Measurements from ENCODE around the gene TTC28.

Gene TTC28

DNA sequence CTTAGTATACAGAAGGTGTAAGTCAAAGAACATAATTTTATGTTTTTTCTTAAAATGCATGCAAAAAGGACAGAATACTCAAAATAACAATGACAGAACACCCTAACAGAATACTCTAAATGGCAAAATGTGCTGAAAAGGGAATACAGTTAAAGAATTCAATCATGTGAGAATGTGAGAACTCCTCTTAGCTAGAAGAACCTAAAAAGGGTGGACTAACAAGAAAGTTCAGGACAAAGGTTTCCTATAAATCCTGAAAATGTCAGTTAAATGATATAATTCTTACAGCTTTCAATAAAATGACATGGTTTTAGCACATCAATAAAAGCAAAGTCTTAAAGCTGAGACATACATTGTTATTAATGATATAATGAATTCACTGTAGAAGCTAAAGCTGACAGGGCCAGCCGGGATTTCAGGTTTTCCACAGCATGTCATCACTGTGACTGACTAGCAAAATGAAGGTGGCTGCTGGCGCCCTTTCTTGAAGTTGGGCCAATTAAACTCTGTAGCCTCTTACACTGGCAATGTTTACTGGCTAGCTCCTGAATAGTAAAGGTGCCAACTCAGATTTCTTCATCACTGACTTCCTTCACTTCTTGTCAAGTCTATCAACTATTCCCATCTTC is 244.4 kb downstream of the TTC28 start:
- DNase-seq = no peak

DNA sequence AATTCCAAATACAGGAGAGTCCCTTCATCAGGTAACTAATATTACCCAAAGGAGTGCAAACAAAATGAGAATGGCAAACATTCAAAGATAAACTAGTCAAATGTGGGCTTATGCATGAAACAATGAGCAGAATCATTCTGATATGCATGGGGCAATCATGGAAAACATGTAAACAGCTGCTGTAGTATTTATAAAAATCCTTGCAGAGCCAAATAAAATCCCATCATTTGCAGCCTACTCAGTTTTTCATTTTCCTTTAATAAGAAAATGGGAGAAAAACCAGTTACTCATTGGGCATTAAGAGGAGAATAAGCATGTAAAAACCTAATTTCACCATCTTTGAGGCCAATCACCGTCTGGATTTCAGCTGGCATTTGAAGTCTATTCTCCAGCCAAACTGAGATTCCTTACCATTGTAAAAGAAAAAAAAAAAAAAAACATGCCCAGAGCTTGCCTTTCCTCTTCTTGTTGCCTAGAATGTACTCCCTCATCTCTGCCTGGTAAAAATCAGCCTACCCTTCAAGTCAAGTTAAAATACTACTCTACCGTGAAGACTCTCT is 249.1 kb downstream of the TTC28 start:
- no peak for DNase-seq

DNA sequence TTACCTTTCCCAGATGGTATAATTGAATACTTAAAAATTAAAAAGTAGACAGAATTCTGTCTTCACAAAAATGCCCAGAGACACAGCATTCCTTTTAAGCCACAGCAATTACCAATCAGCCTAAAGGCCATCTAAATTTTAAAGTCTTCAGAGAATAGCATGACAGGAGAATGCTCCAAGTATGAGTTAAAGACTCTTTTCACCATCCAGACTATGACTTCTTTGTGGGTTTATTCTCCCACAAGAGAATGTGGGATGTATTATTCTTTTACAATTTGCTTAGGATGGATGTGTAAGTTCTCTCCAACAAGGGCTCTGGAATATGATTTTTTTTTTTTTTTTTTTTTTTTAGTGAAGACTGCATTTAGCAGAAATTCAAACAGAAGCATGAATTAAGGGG is 249.9 kb downstream of the TTC28 start:
- DNase-seq = no peak

GRCh38 chr22:28428271-28428670 is 251.4 kb downstream of the TTC28 start:
- DNase-seq = no peak

GRCh38 chr22:28426346-28427132 is 253.1 kb downstream of the TTC28 start:
- no peak for DNase-seq

DNA sequence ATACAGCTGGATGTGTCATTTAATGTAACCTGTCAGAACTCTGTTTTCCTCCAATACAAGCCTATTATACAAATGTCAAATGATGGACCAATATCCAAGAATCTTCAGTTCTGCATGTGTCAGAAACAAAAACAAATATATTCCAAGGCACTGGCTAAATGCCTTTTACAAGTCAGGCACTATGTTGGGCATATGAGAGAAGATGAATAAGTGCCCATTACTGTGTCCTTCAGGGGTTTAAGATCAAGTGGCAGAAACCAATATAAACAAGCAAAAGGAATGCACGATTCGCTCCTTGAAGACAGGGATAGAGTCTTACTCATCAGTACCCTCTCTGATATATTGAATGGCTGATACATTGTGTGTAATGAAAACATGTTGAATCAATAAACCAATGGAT is 254.4 kb downstream of the TTC28 start:
- DNase-seq = no peak

DNA sequence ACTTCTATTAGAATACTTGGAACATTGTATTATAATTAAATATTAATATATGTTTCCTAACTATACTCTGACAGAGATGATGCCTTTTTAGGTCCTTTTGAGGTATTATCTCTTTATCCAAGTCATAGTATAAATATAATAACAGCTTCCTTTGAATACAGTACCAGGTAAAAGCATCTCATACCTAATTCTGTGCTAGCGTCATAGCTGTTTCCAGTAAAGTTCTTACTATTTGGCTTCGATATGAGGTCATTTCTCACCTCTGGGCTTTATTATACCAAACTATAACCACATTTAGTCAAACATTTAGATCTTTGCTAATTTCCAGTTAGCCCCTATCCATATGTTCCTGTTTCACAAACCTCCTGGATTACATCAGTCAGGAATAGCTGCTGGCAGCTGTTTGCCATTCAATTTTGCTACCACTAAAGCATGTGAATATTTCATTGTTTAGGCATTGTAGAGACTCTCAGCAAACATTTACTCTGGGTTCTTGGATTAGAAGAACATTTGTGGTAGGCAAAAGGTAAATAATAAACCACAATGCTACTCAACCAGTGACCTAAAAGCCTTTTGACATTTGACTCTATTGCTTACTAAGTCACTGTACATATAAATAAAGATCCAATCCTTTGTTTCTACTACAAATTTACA is 255.1 kb downstream of the TTC28 start:
- DNase-seq = no peak

- DNase-seq = no peak
These were observed 259.7 kb downstream of the TTC28 start for GRCh38 chr22:28419919-28420318.

- no peak for DNase-seq
These were observed 261.6 kb downstream of the TTC28 start for GRCh38 chr22:28418008-28418407.

GRCh38 chr22:28417431-28417830 is 262.2 kb downstream of the TTC28 start:
- DNase-seq = no peak

GRCh38 chr22:28414913-28415312 is 264.7 kb downstream of the TTC28 start:
- DNase-seq = no peak

DNA sequence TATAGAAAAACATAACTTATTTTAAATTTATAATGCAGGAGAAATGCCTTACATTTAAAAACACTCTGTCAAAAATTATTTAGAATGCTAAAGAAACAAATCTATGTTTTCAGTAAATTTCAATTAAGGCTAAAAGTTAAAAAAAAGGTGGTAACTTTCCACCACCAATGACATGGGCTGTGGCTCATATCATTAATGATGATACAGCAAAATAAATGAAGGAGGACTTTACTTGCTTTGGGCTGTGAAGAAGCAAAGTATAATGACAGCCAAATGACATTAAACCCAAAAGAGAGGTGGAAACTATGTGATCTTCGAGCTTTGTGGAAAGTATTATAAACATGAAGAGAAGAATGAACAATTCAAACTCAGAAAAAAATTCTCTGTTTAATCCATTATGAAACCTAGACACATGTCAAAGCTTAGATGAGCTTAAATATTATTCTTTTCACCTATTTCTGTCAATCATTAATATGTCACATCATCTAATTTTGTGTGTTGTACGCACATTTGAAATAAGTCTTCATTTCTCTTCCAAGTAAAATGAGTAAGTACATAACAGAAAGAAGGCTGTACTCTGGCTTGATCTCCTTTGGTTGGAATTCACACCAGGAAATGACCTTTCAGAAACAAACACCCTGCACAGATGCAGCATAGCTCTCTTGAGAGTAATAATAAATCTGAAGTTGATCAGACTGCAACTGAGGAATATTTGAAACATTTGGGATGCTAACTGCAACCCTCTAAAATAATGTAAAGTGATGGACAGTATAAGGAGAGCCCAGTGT is 265.8 kb downstream of the TTC28 start:
- DNase-seq = no peak

DNA sequence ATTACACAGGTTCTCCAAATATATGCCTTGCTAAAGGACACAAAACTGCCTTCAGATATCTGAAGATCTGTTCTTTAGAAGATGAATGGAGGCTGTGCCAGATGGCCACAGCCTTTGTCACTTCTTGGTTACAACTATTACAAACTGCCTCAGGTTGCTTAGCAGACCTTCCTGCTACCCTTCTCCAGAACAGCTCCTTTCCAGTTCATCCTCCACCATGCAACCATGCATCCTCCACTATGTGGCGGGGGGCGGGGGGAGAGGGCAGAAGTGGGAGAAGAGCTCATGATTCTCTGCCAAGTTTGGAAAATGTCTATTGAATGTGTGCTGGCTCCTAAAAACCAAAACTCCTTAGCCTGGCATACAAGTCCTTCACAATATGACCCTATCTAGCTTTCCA is 267.5 kb downstream of the TTC28 start:
- no peak for DNase-seq

DNA sequence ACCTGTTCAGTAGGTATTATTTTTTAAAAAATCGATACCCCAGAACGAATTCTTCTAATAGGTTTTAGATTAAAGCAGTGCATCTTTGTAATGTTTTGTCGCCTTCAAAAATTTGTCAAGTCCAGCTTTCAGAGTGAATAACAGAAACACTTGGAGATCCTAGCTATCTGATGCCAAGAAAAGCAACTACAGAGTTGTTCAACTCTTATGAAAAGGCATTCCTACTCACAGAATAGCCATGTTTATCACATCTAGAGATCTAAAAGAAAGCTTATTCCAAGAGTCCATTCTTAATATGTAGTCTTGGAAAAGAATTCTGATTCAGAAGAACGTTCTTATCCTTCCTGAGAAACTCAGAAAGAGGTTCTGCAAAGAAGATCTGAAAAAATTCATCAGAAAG is 268.5 kb downstream of the TTC28 start:
- no peak for DNase-seq

- no peak for DNase-seq
These were observed 269.4 kb downstream of the TTC28 start for GRCh38 chr22:28410050-28410816.

DNA sequence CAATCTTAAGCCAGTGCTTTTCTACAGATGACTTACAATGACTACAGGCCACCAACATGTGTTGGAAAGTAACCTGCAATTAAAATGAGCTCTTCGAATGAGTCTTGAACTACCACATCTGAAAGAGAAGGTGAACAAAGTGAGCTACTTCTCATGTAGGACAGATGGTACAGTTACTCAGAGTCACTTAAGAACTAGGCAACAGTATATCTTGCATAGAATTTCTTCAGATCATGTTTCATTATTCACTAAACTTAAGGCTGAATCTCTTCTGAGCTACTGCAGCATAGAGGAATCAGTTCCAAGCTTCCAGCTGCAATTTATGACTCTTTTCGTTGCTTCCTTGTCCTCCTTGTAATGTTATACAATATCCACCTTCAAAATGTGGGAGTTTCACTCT is 270.9 kb downstream of the TTC28 start:
- DNase-seq = no peak

DNA sequence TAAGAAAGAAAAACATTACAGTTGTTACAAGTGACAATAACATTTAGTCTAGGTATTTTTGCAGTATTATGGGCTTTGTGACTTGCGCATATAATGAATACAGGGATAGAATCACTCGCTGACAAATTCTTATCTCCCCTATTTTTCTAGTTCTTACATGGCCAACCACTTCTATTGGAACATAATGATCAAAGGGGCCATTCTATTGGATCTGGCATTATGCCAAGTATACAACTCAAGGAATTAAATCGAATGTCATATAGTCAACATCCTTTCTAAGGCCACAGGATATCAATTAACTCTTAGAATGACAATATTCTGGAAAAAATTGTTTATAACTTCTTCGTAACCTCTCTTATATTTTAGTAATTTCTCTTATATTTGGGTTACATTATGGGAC is 272.0 kb downstream of the TTC28 start:
- DNase-seq = no peak

- DNase-seq = no peak
These were observed 273.4 kb downstream of the TTC28 start for GRCh38 chr22:28406246-28406645.

DNA sequence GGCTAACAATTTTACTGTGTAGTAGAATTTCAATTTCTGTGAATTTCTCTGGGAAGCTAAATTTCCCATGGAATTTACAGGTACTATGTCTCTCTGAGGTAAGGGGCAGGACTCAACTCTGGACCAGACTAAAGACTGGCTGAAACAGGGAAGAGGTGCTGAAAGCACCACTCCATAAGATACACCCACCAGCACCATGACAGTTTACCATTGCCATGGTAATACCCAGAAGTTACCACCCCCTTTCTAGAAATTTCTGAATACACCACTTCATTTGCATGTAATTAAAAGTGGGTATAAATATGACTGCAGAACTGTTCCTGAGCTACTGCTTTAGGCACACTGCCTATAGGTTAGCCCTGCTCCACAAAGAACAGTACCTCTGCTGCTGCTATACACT is 274.1 kb downstream of the TTC28 start:
- DNase-seq = no peak

DNA sequence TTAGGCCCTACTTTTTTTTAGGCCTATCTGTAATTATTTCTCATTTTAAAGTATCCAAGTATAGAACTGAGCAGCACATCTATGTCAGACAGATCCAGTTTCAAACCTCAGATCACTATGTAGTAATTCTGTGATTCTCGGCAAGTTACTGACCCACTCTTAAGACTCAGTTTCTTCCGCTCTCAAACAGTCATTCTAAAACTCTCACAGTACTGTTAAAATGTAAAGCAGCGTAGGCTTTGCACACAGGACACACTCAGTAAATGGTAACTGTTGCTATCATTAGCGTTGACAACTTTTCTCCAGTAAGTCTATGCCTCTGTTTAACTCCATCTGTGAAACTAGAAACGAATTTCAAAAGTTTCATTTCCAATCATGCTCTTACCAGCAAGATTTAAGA is 277.1 kb downstream of the TTC28 start:
- no peak for DNase-seq

- no peak for DNase-seq
These were observed 277.6 kb downstream of the TTC28 start for GRCh38 chr22:28402060-28402459.

DNA sequence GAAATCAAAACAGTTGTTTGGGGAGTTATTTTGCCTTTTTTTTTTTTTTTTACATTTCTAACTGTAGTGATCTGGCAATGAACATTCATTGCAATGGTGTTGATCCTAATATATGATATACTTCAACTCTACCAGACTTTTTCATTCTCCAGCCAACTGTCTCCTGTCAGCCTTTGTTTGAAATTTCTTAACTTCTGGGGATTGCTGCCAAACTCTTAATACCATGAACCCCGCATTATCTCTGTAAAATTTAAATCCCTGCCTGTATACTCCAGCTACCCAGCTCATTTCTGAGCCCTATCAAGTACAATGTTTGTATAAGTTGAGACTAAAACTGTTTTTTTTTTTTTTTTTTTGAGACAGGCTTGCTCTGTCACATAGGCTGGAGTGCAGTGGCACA is 280.7 kb downstream of the TTC28 start:
- DNase-seq = no peak
